ENCODE measurements around the gene HEBP1.

The HEBP1 gene

DNA sequence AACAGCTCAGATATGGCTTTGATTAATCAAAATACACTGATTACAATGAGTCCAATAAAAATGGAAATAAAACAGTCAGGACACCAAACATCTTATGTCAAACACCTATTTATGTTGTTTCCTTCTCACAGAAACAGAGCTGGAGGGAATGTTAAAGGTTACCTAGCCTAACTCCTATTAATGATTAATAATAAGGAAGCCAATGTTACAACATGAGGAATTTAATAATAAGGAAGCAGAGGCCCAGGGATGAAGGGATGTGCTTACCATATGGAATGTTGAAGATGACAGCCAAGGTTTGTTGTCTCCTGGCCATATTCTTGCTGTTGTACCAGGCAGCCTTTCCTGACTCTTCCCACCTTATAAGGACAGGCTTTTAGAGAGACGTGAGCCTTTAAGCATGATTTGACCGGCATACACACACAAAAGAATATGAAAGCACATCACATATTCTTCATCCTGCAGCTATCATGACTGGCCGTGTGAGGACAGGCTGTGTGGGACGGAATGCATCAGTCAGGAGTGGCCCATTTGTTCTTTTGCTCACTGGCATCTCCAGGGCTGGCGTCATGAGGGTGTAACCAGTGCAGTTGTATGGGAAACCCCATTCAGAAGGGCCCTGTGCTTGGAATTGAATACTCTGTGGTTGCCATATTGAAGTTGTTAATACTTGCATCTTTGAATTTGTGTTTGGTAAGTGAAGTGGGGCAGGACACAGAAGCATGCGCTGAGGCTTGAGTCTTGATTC lies 45.0 kb downstream of the HEBP1 start:
- in situ Hi-C loops (cut with HindIII; ENCODE audit: low sequenced_read_pairs), result no loop called here

DNA sequence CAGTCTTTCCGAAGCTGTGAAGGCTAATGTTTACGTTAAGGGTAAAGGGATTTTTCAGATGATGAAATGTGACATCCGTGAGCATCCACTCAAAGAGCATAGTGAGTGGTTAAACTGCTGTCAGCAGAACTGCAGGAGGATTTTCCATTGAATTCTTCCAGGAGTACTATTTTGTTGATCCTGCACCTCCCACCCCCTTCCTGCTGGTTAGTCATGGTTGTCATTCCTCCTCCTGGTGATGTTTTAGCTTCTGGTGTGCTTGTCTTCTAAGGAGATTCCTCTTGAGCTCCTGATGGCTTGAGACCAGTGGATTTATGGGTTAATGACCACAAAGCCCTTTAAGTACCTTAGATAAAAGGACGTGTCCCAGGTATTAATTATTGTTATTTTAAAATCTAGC lies 45.7 kb downstream of the HEBP1 start:
- in situ Hi-C loops (cut with HindIII; ENCODE audit: low sequenced_read_pairs), result no loop called here

DNA sequence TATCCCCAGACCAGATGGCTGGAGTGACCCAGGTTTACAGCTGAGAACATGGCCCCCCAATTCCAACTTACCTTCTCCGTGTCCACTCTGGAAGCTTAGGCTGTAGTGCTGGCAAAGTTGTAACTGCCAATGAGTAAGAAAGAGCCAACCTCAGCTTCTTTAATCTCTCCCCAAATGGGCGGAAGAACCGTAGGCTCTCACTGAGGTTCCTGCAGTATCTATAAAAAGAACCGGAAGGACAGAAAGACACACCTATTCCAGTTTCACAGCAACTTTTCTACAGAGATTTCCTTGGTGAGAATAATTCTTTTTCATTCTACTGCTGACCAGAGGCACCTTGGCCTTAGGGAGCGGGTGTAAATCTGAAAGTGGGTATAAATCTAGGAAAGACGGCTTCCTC lies 48.0 kb downstream of the HEBP1 start, which contains the start of gene GPRC5D:
Gene GPRC5D, minus strand, starts transcription at position 135 of the 400 bp plus-strand sequence. CDS start 1,786 bp downstream, outside the sequence.
- in situ Hi-C loops (cut with HindIII; ENCODE audit: low sequenced_read_pairs), result no loop called here

DNA sequence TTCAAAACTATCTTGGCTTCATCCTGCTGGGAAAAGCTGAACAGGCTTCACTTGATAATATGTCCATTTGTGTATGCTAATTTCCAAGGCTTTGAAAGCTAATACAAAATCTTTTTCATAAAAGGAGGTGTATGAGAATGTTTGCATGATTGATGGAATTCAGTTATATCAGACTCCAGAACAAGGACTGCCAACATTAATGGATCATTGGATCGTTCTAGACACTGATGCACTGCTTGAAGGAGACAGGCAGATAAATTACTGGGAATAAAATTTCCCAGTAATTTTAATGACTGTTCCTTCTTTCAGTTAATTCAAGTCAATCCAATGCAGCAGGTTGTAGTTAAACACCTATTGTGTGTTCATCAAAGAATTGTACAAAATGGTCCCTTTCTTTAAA lies 48.6 kb downstream of the HEBP1 start:
- in situ Hi-C loops (cut with HindIII; ENCODE audit: low sequenced_read_pairs), result no loop called here

DNA sequence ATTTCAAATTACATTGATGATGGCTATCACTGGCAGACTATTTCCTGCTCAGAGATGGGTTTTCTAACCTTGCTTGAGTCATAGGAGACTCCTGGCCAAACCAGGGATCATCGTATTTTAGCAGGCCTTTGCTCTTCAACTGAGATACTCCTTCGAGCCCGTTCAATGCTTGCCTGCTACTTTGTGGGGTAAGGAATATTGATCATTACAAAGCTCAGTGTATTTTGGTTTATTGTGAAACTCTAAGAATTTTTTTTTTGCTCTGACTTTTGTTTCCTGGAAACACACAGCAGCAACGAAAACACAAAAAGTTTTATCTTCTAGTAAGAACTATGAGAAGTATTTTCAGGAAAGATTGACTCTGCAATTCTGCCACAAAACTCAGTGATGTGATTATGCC lies 52.2 kb downstream of the HEBP1 start:
- in situ Hi-C loops (cut with HindIII; ENCODE audit: low sequenced_read_pairs), result no loop called here

DNA sequence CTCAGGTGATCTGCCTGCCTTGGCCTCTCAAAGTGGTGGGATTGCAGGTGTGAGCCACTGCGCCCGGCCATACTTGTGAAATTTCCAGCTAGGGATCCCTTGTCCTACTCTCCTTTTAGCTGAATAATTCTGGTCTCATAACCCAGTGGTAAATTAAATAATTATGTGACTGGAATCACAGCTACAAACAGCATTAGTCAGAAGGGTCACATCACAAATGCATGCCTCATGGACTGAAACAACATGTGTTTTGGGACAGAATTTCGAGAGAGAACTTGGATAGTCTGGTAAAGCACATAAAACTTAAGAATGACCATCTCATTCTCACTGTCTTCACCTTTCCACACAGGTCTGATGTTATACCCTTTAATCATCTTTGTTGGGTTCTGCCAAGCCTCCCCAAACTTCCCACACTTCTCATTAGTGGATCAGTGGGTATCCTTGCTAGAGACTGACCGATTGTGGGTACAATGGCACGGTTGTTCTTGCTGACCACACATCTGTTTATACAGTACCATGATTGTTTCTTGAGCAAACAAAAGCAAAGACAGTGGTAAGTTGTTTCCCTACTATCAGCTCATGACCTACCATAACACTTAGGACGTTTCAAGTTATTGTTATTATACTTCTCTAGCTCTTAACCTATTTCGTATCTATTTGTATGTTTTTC lies 53.2 kb downstream of the HEBP1 start:
- in situ Hi-C loops (cut with HindIII; ENCODE audit: low sequenced_read_pairs), result no loop called here

DNA sequence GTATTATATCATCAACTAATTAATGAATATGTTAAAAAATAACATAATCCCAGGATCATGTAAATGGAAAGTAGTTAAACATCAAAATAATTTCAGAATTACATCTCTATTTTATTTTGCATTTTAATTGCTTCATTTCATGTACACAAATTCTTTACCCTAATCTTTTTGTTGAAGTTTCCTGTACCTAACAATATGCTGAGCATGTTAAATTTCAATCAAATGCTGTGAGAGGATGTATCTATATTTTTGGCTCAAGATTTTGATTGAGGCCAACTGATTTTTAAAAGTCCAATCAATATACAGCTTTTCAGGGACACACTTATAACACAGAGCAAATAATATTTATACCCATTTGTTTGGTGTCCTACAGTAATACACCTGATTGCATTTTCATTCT lies 54.5 kb downstream of the HEBP1 start:
- in situ Hi-C loops (cut with HindIII; ENCODE audit: low sequenced_read_pairs), result no loop called here

DNA sequence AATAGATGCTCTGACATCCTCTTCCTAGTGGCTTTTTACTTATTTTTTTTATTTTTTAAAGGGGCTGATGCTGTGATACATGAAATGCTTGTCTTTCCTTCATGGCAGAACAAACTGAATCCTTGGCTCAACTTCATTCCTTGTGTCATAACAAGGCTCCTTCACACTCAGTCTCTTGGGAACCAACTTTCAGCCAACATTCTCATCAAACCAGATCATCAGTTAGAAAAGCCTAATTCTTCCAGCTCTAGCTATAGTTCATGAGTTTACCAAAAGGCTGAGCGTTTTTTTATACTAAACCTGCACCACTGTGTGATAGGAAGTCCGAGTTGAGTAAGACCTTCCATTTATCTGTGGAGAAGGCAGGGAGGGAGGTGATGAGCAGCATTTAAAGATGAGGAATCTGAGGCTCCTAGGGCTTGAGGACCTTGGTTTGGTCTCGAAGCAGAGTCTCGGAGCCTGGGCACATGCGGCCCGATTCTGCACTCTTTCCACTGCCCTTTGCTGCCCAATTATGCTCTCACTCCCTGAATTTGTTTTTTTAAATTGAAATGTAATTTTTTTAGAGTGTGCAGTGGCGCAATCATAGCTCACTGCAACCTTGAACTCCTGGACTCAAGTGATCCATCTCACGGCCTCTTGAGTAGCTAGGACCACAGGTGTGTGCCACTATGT lies 56.3 kb downstream of the HEBP1 start:
- in situ Hi-C loops (cut with HindIII; ENCODE audit: low sequenced_read_pairs), result no loop called here

DNA sequence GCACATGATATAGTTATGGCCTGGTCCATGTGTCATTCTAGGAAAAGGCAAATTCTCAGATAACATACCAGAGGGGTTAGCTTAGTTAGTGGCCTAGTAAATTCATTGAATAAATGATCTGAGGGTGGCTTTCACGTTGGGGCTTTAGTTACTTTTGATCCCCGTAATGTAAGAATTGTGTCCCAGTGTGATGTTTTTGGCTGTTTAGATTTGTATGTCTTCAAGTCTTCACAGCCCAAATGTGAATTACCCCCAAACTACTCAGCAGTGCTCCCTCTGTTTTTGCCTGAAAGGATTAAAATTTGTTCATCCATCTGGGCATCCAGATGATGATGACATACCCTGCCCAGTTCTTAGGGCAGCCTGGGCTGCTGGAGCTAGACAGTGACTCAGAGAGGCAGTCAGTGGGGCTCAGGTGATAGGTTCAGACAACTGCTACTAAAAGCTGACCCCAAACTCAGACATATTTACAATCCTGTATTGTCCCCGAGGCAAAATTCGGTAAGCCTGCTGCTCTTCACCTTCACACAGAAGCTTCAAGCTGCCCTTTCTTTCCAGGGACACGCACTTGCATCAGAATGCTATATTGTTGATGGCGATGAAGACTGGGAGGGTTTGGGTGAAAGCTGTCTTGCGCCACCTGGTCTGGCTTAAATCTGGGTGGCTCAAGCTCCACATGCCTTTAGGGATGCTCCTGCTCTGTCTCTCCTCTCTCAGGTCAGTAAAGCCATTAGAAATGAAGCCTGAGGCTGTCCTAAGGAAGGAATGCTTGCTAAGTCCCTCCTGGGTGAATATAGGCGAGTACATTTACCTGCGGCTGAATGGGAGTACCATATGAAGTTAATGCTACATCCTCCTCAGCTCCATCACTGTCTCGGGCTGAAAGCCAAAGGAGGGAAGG lies 58.4 kb downstream of the HEBP1 start:
- in situ Hi-C loops (cut with HindIII; ENCODE audit: low sequenced_read_pairs), result no loop called here

DNA sequence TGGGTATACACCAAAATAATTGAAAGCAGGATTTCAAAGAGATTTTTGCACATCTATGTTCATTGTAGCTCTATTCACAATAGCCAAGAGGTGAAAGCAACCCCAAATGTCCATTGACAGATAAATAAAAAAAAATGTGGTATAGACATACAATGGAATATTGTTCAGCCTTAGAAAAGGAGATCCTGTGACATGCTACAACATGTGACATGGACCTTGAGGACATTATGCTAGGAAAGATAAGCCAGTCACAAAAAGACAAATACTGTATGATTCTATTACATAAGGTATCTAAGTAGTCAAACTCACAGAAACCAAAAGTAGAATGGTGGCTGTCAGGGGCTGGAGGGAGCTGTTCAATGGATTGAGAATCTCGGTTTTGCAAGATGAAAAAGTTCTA lies 60.2 kb downstream of the HEBP1 start:
- in situ Hi-C loops (cut with HindIII; ENCODE audit: low sequenced_read_pairs), result no loop called here

DNA sequence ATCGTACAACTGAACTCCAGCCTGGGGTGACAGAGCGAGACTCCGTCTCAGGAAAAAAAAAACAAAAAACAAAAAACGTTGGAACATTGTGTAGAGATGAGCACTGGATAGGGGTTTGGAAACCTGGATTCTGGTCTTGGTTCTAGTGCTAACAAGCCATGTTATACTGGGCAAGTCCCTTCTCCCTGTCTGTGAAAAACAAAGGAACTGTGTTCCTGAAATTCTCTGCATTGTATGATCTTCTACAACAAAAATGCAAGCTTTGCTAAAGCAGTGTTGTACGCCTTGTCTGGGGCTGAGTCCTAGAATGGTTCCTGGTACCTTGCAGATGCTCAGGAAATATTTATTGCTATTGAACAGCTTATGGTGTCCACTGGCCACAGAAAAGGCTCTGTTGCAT lies 61.5 kb downstream of the HEBP1 start:
- in situ Hi-C loops (cut with HindIII; ENCODE audit: low sequenced_read_pairs), result no loop called here

DNA sequence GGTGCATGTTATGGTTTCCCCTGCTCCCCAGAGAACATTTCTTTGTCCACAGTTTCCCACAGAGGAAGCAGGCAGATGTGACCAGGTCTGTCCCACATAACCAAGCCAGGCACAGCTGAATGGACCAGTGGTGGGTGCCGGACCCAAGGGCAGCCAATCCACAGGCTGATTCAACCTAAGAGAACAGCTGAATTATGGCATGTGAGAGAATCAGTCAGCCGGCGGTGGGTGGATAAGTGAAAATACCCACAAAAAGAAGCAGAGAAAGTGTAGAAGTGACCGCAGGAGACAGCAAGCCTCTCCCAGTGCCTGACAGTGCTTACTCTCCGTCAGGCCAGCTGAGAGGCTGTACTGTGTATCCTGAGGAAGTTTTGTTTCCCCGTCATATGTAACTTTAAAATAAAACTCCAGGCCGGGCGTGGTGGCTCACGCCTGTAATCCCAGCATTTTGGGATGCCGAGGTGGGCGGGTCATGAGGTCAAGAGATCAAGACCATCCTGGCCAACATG lies 63.0 kb downstream of the HEBP1 start:
- in situ Hi-C loops (cut with HindIII; ENCODE audit: low sequenced_read_pairs), result no loop called here

DNA sequence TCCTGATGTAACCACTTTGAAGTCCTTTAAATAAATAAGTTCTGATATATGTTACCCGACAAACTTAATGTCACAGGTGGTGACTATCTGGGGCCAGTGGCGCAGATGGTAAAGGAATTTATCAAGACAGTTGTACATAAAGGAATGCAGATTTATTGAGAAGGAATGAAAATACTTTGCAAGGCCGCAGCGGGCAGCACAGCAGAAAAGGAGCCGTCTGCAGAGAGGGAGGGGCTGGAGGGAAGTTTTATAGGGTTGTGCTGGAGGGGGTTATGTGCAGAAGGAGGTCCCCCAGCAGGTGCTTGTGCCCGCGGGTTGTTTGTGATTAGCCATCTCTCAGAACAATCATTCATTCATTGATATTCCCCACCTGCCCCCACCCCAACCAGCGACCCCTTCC lies 65.5 kb downstream of the HEBP1 start:
- in situ Hi-C loops (cut with HindIII; ENCODE audit: low sequenced_read_pairs), result no loop called here

DNA sequence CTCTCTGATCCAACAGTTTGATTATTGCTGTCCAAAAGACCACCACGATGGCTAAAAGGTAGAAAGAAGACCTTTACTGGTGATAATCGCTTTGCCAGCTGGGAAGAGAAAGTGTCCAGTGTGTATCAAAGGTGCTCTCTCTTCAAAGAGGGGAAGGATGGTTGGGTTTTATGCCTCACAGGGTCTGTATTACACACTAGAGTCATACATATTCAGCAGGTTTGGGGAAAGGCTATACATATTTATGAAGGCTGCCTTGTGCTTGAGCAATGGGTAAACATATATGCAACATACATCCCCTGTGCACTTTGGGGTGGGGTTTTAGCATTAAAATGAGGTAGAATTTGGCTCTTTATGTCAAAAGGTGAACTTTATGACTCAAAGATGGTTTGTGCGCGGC lies 66.3 kb downstream of the HEBP1 start:
- in situ Hi-C loops (cut with HindIII; ENCODE audit: low sequenced_read_pairs), result no loop called here

DNA sequence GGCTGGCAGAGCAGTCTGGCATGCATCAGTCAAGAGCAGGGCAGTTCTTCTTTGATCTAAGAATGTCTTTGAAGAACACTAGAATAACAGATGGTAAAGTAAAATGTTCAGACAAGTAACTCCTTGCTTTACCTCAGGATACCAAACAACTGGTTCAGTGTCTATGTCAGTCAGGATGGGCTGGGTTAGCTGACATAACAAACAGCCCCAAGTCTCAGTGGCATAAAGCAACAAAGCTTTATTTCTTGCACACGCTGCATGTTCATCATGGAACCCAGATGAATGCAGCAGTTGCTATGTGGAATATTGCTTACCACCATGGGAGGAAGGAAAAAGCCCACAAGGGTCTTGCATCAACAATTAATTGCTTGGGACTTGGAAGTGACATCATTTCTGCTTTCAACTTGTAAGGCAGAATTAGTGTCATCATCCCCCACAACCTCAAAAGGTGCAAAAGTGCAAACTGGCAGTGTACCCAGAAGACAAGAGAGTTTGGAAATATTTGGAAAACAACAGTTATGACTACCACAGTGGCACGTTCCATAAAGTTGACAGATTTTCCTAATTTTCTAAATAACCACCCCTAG lies 69.3 kb downstream of the HEBP1 start:
- in situ Hi-C loops (cut with HindIII; ENCODE audit: low sequenced_read_pairs), result no loop called here

DNA sequence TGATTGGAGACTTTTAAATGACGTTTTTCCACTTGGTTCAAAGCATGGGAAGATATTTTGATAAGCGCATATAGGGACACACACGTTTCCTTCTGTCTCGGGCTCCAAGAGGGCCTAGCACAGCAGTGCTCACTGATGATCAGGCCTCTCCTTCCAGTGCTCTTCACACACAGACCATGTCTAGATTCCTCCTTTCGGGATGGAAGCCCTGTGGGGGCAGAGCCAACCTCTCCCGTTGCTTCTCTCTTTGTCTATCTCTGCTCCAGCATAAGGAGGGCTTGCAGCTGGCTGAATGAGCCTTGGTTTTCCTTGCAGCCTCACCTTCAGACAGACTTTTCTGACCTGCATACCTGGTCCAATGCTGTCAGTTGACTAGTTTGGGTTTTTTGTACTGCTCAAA lies 70.4 kb downstream of the HEBP1 start:
- in situ Hi-C loops (cut with HindIII; ENCODE audit: low sequenced_read_pairs), result no loop called here

DNA sequence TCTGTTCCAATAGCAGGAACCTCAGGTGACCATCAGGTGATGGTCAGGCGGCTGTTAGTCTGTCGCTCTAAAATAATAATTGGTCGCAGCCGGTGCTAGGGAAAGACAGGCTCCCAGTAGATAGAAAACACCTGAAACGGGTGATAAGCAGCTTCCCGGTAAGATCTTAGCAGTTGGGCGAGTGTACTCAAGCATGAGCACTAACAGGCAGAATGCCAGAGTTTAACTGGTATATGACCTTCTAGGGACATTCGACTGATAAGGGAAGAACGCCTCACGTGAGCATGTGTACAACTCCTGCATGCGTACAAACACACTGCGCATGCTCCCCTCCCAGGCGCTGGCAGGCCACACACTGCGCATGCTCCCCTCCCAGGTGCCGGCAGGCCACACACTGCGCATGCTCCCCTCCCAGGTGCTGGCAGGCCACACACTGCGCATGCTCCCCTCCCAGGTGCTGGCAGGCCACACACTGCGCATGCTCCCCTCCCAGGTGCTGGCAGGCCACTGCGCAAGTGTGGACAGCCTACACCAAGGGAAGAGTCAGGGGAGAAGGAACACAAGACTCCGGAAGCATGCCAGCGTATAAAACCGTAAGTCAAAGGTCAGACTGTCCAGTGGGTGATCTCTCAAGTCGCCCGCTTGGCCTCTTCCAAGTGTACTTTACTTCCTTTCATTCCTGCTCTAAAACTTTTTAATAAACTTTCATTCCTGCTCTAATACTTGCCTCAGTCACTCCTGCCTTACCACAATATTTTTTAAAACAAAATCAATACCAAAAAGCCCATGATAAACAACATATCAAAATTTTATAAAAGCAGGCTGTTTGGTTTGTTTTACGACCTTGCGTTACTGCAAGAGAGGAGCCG lies 72.6 kb downstream of the HEBP1 start:
- in situ Hi-C loops (cut with HindIII; ENCODE audit: low sequenced_read_pairs), result no loop called here

DNA sequence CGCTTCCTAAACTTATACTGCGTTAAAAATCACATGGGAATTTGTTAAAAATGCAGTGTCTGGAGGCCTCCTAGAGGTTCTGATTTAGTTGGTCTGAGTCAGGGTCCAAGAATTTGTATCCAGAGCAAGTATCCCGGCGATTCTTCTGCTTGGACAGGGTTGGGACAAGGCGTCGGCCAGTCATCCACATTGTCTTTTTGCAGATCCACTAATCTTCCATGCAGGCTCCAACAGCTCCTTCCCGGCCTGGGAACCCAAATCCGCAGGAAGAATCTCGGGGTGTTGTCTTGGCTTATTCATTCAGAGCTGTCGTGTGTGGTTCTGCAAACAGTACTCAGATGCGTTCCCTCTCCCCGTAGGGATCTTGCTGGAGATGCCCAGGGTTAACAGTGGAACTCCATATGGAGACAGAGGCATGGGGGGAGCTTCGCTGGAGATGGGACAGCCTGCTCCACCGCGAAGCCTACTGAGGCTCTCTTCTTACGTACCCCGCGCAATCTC lies 73.4 kb downstream of the HEBP1 start:
- in situ Hi-C loops (cut with HindIII; ENCODE audit: low sequenced_read_pairs), result no loop called here

DNA sequence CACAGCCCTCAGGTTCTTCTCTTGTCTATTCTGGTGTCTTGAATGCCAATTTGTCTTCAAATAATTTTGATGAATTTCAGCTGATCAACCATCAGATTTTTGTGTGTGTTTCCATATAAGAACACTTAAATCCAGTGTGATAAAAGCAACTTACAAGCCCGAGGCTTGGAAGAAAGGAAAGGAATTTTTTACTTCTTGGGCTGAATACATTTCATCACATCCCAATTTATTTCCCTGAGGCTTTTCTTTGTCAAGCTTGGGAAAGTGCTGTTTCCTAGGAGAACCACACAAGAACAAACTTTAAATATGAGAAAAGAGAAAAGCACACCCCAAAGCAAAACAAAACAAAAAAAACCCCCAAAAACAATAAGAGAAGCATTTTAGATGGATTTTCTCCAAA lies 74.7 kb downstream of the HEBP1 start:
- in situ Hi-C loops (cut with HindIII; ENCODE audit: low sequenced_read_pairs), result no loop called here

Measured in endothelial cell of hepatic sinusoid (primary cell).